ENCODE data around the gene MYCBP. TPM values are rescaled to one million over a fixed set of nuclear protein-coding genes. Genes with fewer than 3 reads are reported as not detected.

The MYCBP gene
- total RNA-seq, 2 experiments from 2014 or later, result 21.5 to 47.6 TPM

DNA sequence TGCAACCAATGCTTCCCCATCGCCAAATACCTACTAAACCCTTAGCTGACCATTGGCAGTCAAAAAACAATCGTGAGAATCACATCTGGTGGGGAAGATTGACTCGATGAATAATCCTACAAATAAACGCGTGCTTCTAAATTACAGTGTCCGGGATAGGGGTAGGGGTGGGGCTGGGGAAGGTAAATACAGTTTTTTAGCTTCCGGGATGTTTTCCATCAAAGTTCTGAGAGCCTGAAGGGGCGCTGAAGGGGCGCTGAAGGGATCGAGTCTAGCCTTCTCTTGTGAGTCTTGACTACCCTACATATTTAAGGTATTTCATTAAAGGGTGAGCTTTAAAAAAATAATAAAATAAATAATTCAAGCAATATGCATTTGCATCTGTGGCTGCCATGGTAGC, 54.1 kb downstream of the MYCBP start:
- no peak for TF ChIP-seq EZH2phosphoT487 (IDR thresholded peaks at IDR 0.05; ENCODE audit: borderline replicate concordance, low read depth, low read length)
- TF ChIP-seq, protein P1, sequence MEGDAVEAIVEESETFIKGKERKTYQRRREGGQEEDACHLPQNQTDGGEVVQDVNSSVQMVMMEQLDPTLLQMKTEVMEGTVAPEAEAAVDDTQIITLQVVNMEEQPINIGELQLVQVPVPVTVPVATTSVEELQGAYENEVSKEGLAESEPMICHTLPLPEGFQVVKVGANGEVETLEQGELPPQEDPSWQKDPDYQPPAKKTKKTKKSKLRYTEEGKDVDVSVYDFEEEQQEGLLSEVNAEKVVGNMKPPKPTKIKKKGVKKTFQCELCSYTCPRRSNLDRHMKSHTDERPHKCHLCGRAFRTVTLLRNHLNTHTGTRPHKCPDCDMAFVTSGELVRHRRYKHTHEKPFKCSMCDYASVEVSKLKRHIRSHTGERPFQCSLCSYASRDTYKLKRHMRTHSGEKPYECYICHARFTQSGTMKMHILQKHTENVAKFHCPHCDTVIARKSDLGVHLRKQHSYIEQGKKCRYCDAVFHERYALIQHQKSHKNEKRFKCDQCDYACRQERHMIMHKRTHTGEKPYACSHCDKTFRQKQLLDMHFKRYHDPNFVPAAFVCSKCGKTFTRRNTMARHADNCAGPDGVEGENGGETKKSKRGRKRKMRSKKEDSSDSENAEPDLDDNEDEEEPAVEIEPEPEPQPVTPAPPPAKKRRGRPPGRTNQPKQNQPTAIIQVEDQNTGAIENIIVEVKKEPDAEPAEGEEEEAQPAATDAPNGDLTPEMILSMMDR (conservative IDR thresholded peaks at IDR 0.05; ENCODE audit: low read length), result no peak
- Histone ChIP-seq H3K79me2 (ENCODE audit: insufficient read depth, low read depth, low read length) (no peaks in the 10 kb centered on the region), H2AFZ (ENCODE audit: low read length) (no peak overlapping the region), H3K4me3 (ENCODE audit: low read depth, low read length, poor library complexity, severe bottlenecking) (no peak overlapping the region), H3K36me3 (ENCODE audit: insufficient read depth, low read length) (no peaks in the 10 kb centered on the region), H3K4me1 (ENCODE audit: insufficient read depth, low read length, poor library complexity, severe bottlenecking) (no peaks in the 10 kb centered on the region), H3K27ac (ENCODE audit: low read depth, low read length, poor library complexity, severe bottlenecking) (no peak overlapping the region), H4K20me1 (ENCODE audit: insufficient read depth, low read length) (no peaks in the 10 kb centered on the region), H3K9me3 (ENCODE audit: low read length) (no peaks in the 10 kb centered on the region), H3K4me2 (ENCODE audit: low read length) (no peak overlapping the region), H3K9me2 (ENCODE audit: insufficient read depth, low read length) (no peaks in the 10 kb centered on the region)
- intact Hi-C loops (cut with micrococcal nuclease; ENCODE audit: unreplicated experiment), result no loop called here
- no peak for DNase-seq (ENCODE audit: low spot score)
- BruUV-seq (replicated peaks), result no TSS peak
- ChIA-PET CTCF (ENCODE audit: unreplicated experiment) (no interaction called here), POLR2A (interaction anchor here (0.6 kb wide), 1 partner anchor 43 kb away, joined by 3 read pairs; no protein-coding TSS in a partner anchor)

DNA sequence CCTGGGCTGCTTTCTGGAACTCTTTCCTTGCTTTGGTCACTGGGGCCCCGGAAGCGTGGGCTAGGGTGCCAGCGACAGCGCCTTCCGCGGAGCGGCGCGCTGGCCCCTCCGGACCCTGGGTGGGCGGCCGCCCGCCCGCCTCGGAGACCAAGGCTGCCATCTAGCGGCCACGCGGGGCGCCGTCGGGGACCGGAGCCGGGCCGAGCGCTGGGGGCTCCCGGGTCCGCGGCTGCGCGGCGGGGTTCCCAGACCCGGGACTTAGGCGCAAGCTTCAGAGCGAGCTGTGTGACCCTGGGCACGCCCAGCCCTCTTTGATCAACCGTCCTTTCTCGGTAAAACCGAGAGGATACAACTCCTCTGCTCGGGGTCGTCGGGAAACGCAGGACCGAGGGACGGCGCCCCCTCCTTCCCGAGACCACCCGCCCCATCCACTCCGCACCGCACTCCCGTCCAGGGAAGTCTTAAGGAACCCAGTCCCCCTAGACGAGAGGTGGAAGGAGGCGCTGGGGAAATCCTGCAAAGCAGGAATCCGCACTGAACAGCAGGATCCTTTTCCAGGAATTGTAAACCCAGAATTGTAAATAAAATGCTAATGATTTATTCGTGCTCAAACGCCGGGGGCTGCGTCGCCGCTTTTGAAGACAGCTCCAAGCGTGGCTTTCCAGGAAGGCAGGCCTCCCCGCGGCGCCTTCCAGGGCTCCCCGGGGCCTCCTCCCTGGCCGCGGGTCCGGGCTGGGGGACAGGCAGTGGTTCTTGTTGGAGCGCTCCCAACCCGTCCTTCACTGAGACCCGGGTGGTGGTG, 54.8 kb downstream of the MYCBP start:
- TF ChIP-seq, protein P1 (conservative IDR thresholded peaks at IDR 0.05; ENCODE audit: low read length), result peak; percentile 58
- no peak for TF ChIP-seq EZH2phosphoT487 (IDR thresholded peaks at IDR 0.05; ENCODE audit: borderline replicate concordance, low read depth, low read length)
- BruUV-seq (replicated peaks), result no TSS peak
- H3K4me2 ChIP-seq (ENCODE audit: low read length), result no peak overlapping the region
- no peak overlapping the region for H3K4me3 ChIP-seq (ENCODE audit: low read depth, low read length, poor library complexity, severe bottlenecking)
- CTCF ChIA-PET (ENCODE audit: unreplicated experiment), result no interaction called here
- H3K9me2 ChIP-seq (ENCODE audit: insufficient read depth, low read length), result no peaks in the 10 kb centered on the region
- no peaks in the 10 kb centered on the region for H3K79me2 ChIP-seq (ENCODE audit: insufficient read depth, low read depth, low read length)
- H3K9me3 ChIP-seq (ENCODE audit: low read length), result no peaks in the 10 kb centered on the region
- intact Hi-C loops (cut with micrococcal nuclease; ENCODE audit: unreplicated experiment), result no loop called here
- no peaks in the 10 kb centered on the region for H3K36me3 ChIP-seq (ENCODE audit: insufficient read depth, low read length)
- no peaks in the 10 kb centered on the region for H4K20me1 ChIP-seq (ENCODE audit: insufficient read depth, low read length)
- no peaks in the 10 kb centered on the region for H3K4me1 ChIP-seq (ENCODE audit: insufficient read depth, low read length, poor library complexity, severe bottlenecking)
- DNase-seq (ENCODE audit: low spot score), result no peak
- POLR2A ChIA-PET, result interaction anchor here (0.6 kb wide), 1 partner anchor 44 kb away, joined by 3 read pairs; no protein-coding TSS in a partner anchor
- H2AFZ ChIP-seq (ENCODE audit: low read length), result no peak overlapping the region
- no peak overlapping the region for H3K27ac ChIP-seq (ENCODE audit: low read depth, low read length, poor library complexity, severe bottlenecking)

Data from OCI-LY7 (cell line).